Measurements from ENCODE around the gene DYNC1H1.

DNA sequence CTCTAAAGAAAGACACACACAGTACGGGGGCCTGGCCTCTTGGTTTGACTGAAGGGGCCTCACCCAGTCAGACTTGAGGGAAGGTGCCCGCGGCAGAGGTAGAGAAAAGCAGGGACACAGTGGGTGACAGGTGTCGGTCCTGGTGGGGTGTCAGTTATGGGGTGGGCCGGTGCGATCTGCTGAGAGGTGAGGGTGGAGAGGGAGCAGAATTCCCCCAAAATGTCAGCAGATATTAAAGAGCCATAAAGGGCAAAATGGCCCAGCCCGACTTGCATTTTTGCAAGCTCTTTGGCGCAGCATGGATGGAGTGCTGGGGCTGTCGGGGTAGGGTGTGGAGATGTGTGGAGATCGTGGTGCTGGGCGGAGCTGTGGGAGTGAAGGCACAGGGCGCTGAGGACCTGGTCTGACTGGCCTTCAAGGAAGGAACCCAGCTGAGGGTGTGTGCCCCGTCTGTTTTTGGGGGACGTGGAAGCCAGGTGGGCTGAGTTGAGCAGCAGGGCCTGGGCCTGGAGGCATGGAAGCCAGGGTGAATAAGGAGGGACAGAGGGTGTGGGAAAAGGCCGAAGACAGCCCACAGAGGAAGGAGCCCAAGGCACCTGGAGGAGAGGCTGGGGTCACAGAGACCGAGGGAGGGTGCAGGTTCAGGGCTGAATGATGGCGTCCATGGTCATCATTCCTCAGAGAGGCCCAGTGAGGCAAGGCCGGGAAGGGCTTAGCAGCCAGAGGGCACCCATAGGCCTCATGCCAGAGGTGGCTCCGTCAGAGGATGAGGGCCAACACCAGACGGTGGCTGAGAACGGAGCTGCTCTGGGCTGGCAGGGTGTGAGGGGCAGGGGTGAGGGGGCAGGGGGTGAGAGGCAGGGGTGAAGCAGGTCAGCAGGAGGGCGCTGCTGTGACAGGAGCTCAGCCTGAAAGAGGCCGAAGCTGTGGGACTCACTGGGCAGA lies 48.2 kb upstream of the DYNC1H1 start:
- TF ChIP-seq POLR2A (IDR thresholded peaks at IDR 0.05; ENCODE audit: low read length) (no peak), GATA1 (IDR thresholded peaks at IDR 0.05; ENCODE audit: low read depth, low read length) (no peak)

All from erythroblast (primary cell).